Fibroblast of skin of abdomen (primary cell): Measurements from ENCODE around the gene PARP16.
"Not testable (repeated sequence)": the region's sequence is repeated elsewhere in the genome, so short reads cannot be mapped to it uniquely, and the experiment has no call there.

Source experiments
- DNase-seq: peaks from one replicate; pipeline ENCODE4 v3.0.0-alpha.2; 2013

PARP16 gene

DNA sequence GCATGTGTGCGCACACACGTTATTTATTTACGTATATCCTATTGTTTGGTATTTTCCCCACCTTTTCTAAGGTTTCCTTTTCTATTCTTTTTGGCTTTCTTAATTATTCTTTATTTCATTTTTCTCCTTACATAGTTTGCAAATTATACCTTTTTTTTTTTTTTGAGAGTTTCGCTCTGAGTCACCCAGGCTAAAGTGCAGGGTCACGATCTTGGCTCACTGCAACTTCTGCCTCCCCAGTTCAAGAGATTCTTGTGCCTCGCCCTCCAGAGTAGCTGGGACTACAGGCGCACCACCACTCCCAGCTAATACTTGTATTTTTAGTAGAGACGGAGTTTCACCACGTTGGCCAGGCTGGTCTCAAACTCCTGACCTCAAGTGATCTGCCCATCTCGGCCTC lies 55.4 kb downstream of the PARP16 start:
- no peak for DNase-seq

GRCh38 chr15:65226901-65227300 lies 59.8 kb downstream of the PARP16 start:
- not testable (repeated sequence) for DNase-seq

- no peak for DNase-seq
Observed at GRCh38 chr15:65226221-65226620, 60.5 kb downstream of the PARP16 start.

GRCh38 chr15:65223996-65224395 lies 62.7 kb downstream of the PARP16 start:
- DNase-seq, result no peak

GRCh38 chr15:65222891-65223290 lies 63.8 kb downstream of the PARP16 start:
- no peak for DNase-seq

DNA sequence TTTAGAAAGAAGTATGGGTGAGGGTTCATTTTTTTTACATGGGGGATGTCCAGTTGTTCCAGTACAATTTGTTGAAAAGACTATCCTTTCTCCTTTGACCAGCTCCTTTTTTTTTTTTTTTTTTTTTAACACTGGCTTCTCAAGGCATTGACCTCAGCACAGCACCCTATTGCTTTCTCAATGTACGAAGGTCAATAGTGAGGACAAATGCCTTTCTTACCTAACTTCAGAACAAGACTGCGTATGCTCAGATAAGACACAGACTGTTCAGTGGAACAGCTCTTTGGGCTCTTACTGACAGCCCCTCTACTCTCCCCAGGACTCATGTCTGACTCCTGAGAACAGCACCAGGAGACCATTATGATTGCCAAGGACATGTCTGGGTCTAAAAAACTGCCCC lies 65.0 kb downstream of the PARP16 start:
- DNase-seq, result no peak

- DNase-seq, result no peak
Observed at GRCh38 chr15:65219137-65219536, 67.5 kb downstream of the PARP16 start.

GRCh38 chr15:65217526-65218482 lies 68.9 kb downstream of the PARP16 start:
- no peak for DNase-seq

DNA sequence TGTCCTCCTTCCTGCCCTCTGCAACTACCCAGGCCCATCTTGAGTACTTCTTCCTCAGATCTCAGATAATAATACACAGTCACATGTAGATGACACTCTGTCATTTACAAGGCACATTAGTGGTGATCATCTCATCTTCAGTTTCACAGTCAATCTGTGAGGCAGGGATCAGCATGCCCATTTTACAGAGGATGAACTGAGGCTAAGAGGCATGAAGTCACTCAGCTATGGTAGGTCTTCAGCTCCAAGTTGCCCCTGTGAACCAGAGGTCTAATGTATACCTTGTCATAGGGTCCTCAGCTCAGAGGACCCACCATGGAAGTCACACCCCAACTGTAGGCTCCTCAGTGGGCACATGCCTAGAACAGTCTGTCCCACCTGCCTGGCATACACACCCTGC lies 71.2 kb downstream of the PARP16 start:
- no peak for DNase-seq

- DNase-seq, result no peak
Observed at GRCh38 chr15:65214010-65214409, 72.7 kb downstream of the PARP16 start.

GRCh38 chr15:65213241-65213640 lies 73.4 kb downstream of the PARP16 start:
- no peak for DNase-seq

DNA sequence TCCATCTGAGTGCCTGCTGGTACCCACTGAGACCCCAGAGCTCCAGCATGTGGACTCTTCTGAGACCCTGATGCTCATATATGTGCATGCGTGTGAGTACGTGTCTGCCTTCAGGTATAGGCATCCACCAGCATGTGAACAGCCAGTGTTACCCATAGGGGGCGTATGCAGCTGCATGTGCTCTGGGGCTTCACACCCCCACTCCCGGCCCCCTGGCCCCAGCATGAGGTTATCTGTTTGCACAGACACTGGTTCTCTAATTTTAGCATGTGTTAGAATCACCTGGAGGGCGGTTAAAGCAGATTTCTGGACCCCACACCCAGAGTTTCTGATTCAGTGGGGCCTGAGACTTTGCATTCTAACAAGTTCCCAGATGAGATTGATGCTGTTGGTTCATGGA lies 74.6 kb downstream of the PARP16 start:
- DNase-seq, result no peak

GRCh38 chr15:65211482-65211982 lies 75.2 kb downstream of the PARP16 start:
- DNase-seq, result peak; percentile 53

- DNase-seq, result no peak
Observed at GRCh38 chr15:65210770-65211481, 75.8 kb downstream of the PARP16 start, which contains the start of gene CILP. CILP (minus strand) TSS chr15:65211473; CDS start chr15:65209755, 1,718 bp downstream.

- DNase-seq, result no peak
Observed at GRCh38 chr15:65209701-65210643, 76.7 kb downstream of the PARP16 start.

GRCh38 chr15:65208647-65209046 lies 78.0 kb downstream of the PARP16 start:
- DNase-seq, result no peak
